NT2/D1 (cell line): ENCODE data around the gene ATPAF1.
"Not testable (repeated sequence)": the region's sequence is repeated elsewhere in the genome, so short reads cannot be mapped to it uniquely, and the experiment has no call there.

ENCODE experiments used
- DNase-seq: peaks from one replicate; pipeline ENCODE4 v3.0.0-alpha.2; 2011; ENCODE audit warnings: low read depth, low spot score
- H3K27me3 ChIP-seq: 2 replicates; pipeline ENCODE4 v1.6.0; 2011; ENCODE audit warnings: mild to moderate bottlenecking; ENCODE audit not compliant: insufficient read length, insufficient read depth
- H3K36me3 ChIP-seq: 2 replicates; pipeline ENCODE4 v1.6.1; 2011; ENCODE audit warnings: mild to moderate bottlenecking, low read length, mixed read lengths; ENCODE audit not compliant: insufficient read depth, insufficient read length
- H3K4me1 ChIP-seq: 2 replicates; pipeline ENCODE4 v1.5.1; 2011; ENCODE audit not compliant: insufficient read depth, insufficient read length
- H3K4me3 ChIP-seq: 2 replicates; pipeline ENCODE4 v1.5.1; 2011; ENCODE audit warnings: low read depth; ENCODE audit not compliant: insufficient read length
- H3K9ac ChIP-seq: 2 replicates; pipeline ENCODE4 v1.6.0; 2011; ENCODE audit warnings: low read depth; ENCODE audit not compliant: insufficient read length
- H3K9me3 ChIP-seq: 2 replicates; pipeline ENCODE4 v1.5.1; 2011; ENCODE audit warnings: mild to moderate bottlenecking, low read length; ENCODE audit not compliant: insufficient read depth
- SUZ12 ChIP-seq: IDR thresholded peaks from 2 replicates; pipeline ENCODE4 v1.6.1; 2011; ENCODE audit not compliant: insufficient read length, insufficient read depth; ENCODE audit errors: extremely low read depth
- YY1 ChIP-seq: IDR thresholded peaks from 2 replicates; pipeline ENCODE4 v1.6.1; 2011; ENCODE audit not compliant: insufficient read length, insufficient read depth
- ZNF274 ChIP-seq: IDR thresholded peaks from 2 replicates; pipeline ENCODE4 v1.6.1; 2011; ENCODE audit warnings: mild to moderate bottlenecking, low read depth, low read length

ATPAF1 gene

GRCh38 chr1:46697053-46697452 lies 28.9 kb upstream of the ATPAF1 start:
- TF ChIP-seq SUZ12 = no peak
- no peak for TF ChIP-seq YY1
- TF ChIP-seq ZNF274 = no peak
- peaks cover 67% of the 10 kb centered on the region for H3K36me3 ChIP-seq
- H3K9ac ChIP-seq = no peak overlapping the region
- no peak for DNase-seq
- H3K9me3 ChIP-seq = no peaks in the 10 kb centered on the region
- no peaks in the 10 kb centered on the region for H3K27me3 ChIP-seq
- no peak overlapping the region for H3K4me3 ChIP-seq
- H3K4me1 ChIP-seq = no peaks in the 10 kb centered on the region

GRCh38 chr1:46694676-46695075 lies 26.5 kb upstream of the ATPAF1 start:
- H3K4me3 ChIP-seq, H3K4me1 ChIP-seq, H3K9me3 ChIP-seq, H3K9ac ChIP-seq, H3K27me3 ChIP-seq, DNase-seq: not testable (repeated sequence)
- peaks cover 77% of the 10 kb centered on the region for H3K36me3 ChIP-seq

GRCh38 chr1:46692811-46693770 lies 24.9 kb upstream of the ATPAF1 start:
- Histone ChIP-seq H3K27me3 (no peaks in the 10 kb centered on the region), H3K9ac (no peak overlapping the region), H3K4me3 (no peak overlapping the region), H3K4me1 (no peaks in the 10 kb centered on the region), H3K36me3 (peaks cover 80% of the 10 kb centered on the region), H3K9me3 (no peaks in the 10 kb centered on the region)
- TF ChIP-seq SUZ12 (no peak), ZNF274 (no peak), YY1 (no peak)
- DNase-seq = no peak

- Histone ChIP-seq H3K9me3 (no peaks in the 10 kb centered on the region), H3K4me3 (no peak overlapping the region), H3K27me3 (no peaks in the 10 kb centered on the region), H3K9ac (no peak overlapping the region), H3K4me1 (no peaks in the 10 kb centered on the region), H3K36me3 (peaks cover 86% of the 10 kb centered on the region)
- no peak for DNase-seq
- TF ChIP-seq YY1 (no peak), SUZ12 (no peak), ZNF274 (no peak)
Observed at GRCh38 chr1:46691997-46692790, 24.0 kb upstream of the ATPAF1 start.

- peaks cover 86% of the 10 kb centered on the region for H3K36me3 ChIP-seq
- DNase-seq = no peak
Observed at GRCh38 chr1:46690931-46691421, 22.8 kb upstream of the ATPAF1 start.

GRCh38 chr1:46689897-46690296 lies 21.7 kb upstream of the ATPAF1 start:
- Histone ChIP-seq H3K9me3 (no peaks in the 10 kb centered on the region), H3K27me3 (no peaks in the 10 kb centered on the region), H3K4me1 (no peaks in the 10 kb centered on the region), H3K36me3 (peaks cover 88% of the 10 kb centered on the region), H3K9ac (no peak overlapping the region), H3K4me3 (no peak overlapping the region)
- no peak for DNase-seq
- TF ChIP-seq YY1 = no peak

More at GRCh38 chr1:46690931-46691421, 22.8 kb upstream of the ATPAF1 start:
- Histone ChIP-seq H3K9ac (no peak overlapping the region), H3K27me3 (no peaks in the 10 kb centered on the region), H3K4me1 (no peaks in the 10 kb centered on the region), H3K4me3 (no peak overlapping the region), H3K9me3 (no peaks in the 10 kb centered on the region)
- no peak for TF ChIP-seq YY1
- TF ChIP-seq ZNF274 = no peak
- TF ChIP-seq SUZ12 = no peak

GRCh38 chr1:46689356-46689755 lies 21.2 kb upstream of the ATPAF1 start:
- peaks cover 93% of the 10 kb centered on the region for H3K36me3 ChIP-seq

More at GRCh38 chr1:46689356-46689755, 21.2 kb upstream of the ATPAF1 start:
- no peaks in the 10 kb centered on the region for H3K4me1 ChIP-seq
- H3K9ac ChIP-seq = no peak overlapping the region
- TF ChIP-seq SUZ12 (no peak), ZNF274 (no peak), YY1 (no peak)
- no peak for DNase-seq
- no peaks in the 10 kb centered on the region for H3K9me3 ChIP-seq
- no peaks in the 10 kb centered on the region for H3K27me3 ChIP-seq
- no peak overlapping the region for H3K4me3 ChIP-seq
